Middle frontal gyrus (tissue), 1 donor: ENCODE measurements around the gene LIF.
"Not testable (repeated sequence)": the region's sequence is repeated elsewhere in the genome, so short reads cannot be mapped to it uniquely, and the experiment has no call there.

Source experiments
- DNase-seq: peaks from one replicate; pipeline ENCODE4 v3.0.0-alpha.2; 2015; ENCODE audit warnings: low spot score; ENCODE audit errors: extremely low spot score

The LIF gene

GRCh38 chr22:30244641-30245040 is 1.9 kb downstream of the LIF start:
- DNase-seq, result no peak

DNA sequence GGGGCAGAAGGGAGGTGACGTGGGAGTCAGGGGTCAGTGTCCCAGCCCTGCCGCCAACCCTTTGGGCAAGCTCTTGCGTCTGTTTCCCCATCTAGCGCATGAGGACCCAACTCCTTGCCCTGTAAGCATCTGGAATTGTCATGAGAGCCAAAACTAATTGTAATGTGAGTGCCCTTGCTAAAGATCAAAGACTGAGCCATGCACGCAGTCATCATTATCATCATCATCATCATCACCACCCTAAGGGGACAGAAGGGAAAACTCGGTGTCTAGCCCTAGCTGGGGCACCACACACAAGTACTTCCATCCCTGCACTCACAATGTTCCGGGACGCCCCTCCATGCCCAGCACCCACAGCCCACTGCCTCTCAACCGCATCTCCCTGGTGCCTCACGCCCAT is 2.5 kb downstream of the LIF start:
- no peak for DNase-seq

GRCh38 chr22:30243661-30244060 is 2.9 kb downstream of the LIF start:
- no peak for DNase-seq

GRCh38 chr22:30241576-30242371 is 4.8 kb downstream of the LIF start:
- no peak for DNase-seq

DNA sequence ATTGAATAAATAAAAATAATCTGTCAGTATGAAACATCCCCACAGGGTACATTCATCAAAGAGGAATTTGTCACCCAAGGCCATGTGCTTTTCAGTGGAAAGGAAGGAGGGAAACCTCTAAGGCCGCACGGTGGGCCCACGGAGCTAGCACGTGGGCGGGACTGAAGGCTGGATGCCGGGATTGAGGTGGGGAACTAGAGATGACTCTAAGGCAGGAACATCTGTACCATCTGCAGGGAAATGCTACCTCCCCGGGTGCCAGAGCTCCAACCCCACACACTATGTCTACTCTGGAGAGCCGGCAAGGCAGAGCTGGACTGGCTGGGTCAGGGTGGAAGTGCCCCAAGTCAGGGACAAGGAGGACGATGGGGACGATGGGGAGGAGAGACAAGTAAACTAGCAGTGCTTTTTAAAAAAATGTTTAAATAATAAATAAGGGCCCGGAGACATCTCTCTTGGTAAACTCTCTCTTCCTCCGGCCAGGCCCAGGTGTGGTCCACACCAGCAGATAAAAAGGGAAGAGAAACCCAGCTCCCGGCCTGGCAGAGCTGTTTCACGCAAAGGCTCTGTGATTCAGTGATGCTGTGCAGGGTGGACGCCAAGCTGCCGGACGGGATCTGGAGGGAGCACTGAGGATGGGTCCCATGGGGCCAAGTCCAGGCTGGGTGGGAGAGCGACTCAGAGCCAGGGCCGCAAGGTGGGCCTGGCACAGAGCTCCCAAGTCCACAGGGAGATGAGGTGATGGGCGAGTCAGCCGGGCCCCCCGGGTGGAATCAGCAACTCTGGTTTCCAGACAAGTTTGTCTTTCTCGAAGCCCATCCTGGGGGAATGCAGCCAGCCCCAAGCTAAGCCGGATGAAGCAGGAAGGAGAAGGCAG is 5.8 kb downstream of the LIF start:
- no peak for DNase-seq

- no peak for DNase-seq
Measured at GRCh38 chr22:30239488-30240405, 6.8 kb downstream of the LIF start.

- no peak for DNase-seq
Measured at GRCh38 chr22:30238661-30239487, 7.7 kb downstream of the LIF start.

GRCh38 chr22:30238136-30238535 is 8.4 kb downstream of the LIF start:
- no peak for DNase-seq

DNA sequence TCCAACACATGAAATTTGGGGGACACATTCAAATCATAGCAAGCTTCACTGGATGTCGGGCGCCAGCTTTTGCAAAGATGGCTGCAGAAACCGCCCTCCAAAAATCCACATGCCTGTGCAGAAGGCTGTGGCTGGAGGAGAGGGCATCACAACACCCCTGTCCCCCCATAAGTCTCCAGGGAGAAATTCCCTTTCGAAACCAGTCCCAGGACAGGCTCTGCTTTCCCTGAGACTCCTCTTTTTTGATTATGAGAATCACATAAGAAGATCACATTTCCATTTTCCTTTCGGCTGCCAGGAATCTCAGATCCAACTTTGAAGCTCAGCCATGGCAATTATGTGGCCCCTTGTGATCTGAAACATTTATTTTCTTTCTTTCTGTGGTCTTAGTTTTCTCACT is 9.7 kb downstream of the LIF start:
- no peak for DNase-seq

DNA sequence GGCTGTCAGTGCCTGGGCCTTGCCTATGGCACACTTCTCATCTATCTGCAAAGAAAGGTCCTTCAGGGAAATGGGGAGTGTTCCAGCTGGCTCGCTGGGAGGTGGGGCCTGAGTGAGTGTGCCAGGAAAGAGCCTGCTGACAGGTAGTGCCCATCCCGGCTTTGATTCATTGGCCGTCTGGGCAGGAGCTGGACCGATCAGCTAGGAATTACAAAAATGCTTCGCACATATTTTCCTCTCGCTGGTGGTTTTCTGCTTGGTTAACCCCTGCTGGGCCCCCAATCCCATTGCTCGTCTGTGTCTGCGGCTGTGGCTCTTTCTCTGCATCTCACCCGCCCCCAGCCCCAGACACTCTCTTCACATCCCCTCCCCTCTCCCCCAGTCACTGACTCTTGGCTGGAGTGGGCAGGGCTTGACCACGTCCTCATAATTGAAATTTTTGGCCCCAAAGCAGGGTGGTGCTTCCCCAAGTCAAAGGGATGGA is 10.8 kb downstream of the LIF start:
- no peak for DNase-seq

DNA sequence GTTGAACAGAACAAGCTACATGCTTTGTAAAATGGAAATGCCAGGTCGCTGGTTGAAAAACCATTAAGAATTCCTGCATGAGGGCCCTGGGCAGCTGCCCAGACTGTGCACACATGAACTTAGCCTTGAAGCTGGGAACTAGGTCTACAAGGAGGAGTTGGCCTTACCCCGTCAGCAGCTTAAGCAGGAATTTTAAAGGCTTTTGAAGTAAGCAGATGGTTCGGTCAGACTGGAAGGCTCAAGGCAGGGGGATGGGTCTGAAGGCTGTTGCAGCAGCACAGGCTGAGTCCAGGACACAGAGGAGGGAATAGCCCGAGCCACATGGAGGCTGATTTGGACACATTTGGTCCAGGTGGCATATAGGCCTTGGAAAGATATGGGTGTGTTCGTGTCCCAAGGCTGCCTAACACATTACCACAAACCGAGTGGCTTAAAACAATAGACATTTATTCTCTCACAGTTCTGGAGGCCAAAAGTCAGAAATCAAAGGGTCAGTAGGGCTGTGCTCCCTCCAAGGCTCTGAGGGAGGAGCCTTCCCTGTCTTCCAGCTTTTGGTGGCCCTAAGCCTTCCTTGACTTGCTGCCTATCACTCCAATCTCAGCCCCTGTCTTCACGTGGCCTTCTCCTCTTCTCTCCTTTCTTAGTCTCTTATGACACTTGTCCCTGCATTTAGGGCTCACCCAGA is 11.6 kb downstream of the LIF start:
- no peak for DNase-seq

DNA sequence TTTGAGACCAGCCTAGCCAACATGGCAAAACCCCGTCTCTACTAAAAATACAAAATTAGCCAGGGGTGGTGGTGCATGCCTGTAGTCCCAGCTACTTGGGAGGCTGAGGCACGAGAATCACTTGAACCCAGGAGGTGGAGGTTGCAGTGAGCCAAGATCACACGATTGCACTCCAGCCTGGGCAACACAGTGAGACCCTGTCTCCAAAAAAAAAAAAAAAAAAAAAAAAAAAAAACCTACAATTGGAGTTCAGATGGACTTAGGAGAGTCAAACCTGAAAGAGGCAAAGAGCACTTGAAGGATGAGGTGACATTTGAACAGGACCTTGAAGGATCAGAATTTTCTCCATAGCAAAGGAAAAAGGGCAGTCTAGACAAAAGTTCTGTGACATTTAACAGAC is 12.2 kb downstream of the LIF start:
- not testable (repeated sequence) for DNase-seq

GRCh38 chr22:30233582-30233981 is 13.0 kb downstream of the LIF start:
- no peak for DNase-seq

- no peak for DNase-seq
Measured at GRCh38 chr22:30232716-30233218, 13.8 kb downstream of the LIF start.

DNA sequence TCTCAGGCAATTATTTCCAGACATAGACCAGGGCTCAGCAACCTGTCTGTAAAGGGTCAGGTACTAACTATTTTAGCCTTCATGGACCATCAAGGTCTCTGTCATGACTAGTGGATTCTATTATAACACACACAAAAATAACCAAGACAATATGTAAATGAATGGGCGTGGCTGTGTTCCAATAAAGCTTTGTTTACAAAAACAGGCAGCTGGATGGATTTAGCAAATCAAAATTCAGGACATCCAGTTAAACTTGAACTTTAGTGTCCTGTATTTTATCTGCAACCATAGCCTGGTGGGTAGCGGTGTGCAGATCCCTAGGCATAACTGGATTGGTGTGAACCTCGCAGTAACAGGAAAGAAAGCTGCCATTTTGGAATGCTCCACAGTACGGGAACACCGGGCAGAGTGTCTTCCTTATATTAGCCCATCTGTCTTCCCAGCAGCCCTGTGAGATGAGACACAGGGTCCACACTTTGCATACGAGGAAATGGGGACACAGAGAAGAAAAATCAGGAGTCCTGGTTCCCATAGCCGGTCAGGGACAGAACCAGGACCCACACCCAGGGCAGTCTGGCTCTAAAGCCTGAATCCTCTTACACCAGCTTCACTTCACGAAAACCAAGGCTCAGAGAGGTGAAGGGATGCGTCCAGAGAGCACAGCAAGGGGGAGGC is 15.6 kb downstream of the LIF start:
- DNase-seq, result no peak

- no peak for DNase-seq
Measured at GRCh38 chr22:30230330-30230729, 16.2 kb downstream of the LIF start.

DNA sequence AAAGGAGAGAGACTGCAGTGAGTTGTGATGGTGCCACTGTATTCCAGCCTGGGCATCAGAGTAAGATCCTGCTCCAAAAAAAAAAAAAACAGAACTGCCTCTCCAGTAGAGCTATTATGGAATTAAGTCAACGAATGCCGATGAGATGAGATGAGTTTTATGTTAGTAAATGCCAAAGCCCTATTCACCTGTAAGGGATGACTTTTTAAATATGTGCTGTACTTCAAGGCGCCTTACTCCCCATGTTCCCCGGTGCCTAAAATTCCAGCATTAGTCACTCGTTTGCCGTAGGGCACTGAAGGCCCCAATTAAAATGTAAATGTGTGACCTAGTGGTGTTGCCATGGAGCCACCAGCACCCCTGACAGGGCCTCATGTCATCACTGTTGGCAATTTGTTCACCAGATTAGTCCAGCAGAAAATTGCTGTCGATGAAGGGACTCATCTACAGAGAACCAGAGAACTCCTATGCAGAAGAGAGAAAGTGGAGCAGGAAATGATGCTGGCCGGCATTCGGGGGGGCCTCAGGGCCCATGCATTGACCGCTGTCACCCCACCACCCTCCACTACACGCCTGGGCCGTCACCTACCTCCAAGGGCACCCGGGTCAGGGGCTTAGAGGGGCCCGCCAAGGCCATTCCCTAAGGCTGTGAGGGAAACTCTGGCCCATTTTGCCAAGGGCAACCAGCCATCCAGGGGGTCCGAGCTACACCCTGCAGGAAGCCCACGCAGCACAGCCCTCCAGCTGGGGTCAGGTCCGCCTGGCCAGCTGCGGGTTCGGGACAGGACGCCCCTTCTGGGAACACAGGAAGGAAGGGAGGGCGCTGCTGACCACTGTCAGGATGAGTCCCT is 17.8 kb downstream of the LIF start:
- no peak for DNase-seq
